CD4-positive, alpha-beta T cell treated with Interleukin-17A for 4 hours (primary cell): ENCODE data around the gene MDP1.
A peak's percentile ranks its signal among the peaks of the same experiment; 100 is the strongest.

Experiments used
- DNase-seq: peaks from one replicate; pipeline ENCODE4 v3.0.0-alpha.2; 2020; ENCODE audit warnings: mixed read lengths

MDP1 gene

GRCh38 chr14:24179961-24180796, 35.7 kb downstream of the MDP1 start:
- DNase-seq = no peak

GRCh38 chr14:24179294-24179960, 36.4 kb downstream of the MDP1 start:
- no peak for DNase-seq

- no peak for DNase-seq
Measured at GRCh38 chr14:24178399-24179178, 37.3 kb downstream of the MDP1 start.

GRCh38 chr14:24177891-24178290, 38.0 kb downstream of the MDP1 start:
- no peak for DNase-seq

- DNase-seq = no peak
Measured at GRCh38 chr14:24177041-24177825, 38.6 kb downstream of the MDP1 start.

- DNase-seq = no peak
Measured at GRCh38 chr14:24176599-24176998, 39.3 kb downstream of the MDP1 start.

GRCh38 chr14:24172871-24173281, 43.0 kb downstream of the MDP1 start:
- DNase-seq = no peak

- DNase-seq = peak; percentile 16
Measured at GRCh38 chr14:24172261-24172860, 43.5 kb downstream of the MDP1 start.

- DNase-seq = peak; percentile 81
Measured at GRCh38 chr14:24171422-24172260, 44.2 kb downstream of the MDP1 start, which contains the start of gene REC8. TSS of gene REC8 (plus strand) at chr14:24172080. CDS start at chr14:24172553, 473 bp downstream.

GRCh38 chr14:24167469-24168114, 48.3 kb downstream of the MDP1 start:
- no peak for DNase-seq

- no peak for DNase-seq
Measured at GRCh38 chr14:24165785-24166184, 50.1 kb downstream of the MDP1 start.

GRCh38 chr14:24164518-24164991, 51.3 kb downstream of the MDP1 start:
- no peak for DNase-seq
